ENCODE results near the gene CD59.

Gene CD59

DNA sequence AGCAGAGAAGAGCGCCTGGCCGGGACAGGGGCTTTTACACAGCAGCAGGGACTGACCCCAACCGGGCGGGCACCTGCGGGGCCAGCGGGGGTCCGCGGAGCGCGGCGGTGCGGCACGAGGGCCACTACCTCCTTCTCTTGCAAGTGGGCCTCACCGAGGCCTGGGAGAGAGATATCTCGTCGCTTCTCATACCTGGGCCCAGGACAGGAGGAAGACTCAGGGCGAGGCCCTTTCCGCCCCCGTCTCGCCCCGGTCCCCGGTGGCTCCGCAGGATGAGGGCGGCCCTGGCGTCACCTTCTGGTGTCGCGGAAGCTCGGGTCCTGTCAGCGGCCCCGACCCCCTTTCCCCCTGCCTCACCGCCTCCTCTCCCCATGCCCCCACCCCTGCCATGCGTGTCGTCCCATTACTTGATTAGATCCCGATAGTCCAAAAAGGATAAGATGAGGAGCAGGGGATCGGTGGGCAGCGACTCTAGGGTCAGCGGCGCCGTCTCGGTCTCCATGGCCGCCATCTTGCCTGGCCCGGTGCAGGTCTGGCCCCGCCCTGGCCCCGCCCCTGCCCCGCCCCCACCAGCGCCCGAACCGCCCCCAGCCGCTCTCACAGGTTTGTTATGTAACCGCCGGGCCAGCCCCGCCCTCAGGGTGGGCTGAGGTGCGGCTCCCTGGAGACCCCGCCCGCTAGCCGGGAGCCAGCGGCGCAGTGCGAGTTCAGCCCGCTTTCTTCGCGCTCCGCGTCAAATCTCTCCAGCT lies 37.9 kb upstream of the CD59 start, which contains the start of gene FBXO3:
TSS of gene FBXO3 (minus strand) at position 534 of the 749 bp plus-strand sequence. CDS start at position 511, 23 bp downstream.
- Histone ChIP-seq H2AFZ (peak within 1 kb of the TSS; percentile 97), H3K4me1 (peaks cover 4% of the 10 kb centered on the region)
- TF ChIP-seq CTCF (IDR thresholded peaks at IDR 0.05), result no peak

DNA sequence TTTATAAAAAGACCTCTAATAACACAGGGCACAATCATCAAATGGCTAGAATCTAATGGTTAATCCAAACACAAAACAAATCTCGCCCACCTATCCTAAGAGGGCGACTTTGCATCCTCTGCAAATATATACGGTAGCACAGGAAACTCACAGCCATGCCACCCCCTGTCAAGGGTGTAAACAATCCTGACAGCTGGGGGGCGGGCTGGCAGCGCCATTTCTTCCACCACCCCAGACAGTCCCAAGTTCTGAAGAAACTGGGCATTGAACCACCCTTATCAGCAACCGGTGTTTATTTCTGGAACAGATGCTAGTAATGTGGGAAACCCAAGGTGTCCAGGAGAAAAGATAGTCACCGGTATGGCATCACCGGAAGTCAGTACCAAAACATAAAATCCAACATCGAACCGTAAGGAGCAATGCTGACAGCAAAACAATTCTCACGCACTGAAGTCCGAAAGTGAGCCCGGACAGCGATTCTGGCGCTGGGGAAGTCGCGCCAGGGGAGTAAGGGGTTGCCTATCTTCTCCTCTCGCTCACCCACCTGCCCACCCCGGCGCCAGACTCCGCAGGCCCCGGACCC lies 37.3 kb upstream of the CD59 start:
- no peaks in the 10 kb centered on the region for H3K9me3 ChIP-seq (ENCODE audit: control insufficient read depth, low read length)
- no peak for TF ChIP-seq CTCF (IDR thresholded peaks at IDR 0.05)
- H3K4me2 ChIP-seq (ENCODE audit: low read length), result peak overlapping the region; percentile 76
- H3K9ac ChIP-seq, result peak overlapping the region; percentile 53
- no peaks in the 10 kb centered on the region for H3K36me3 ChIP-seq (ENCODE audit: control insufficient read depth, insufficient read depth, low read length)
- H3K4me1 ChIP-seq, result peaks cover 2% of the 10 kb centered on the region
- peak overlapping the region; percentile 72 for H3K27ac ChIP-seq
- no peaks in the 10 kb centered on the region for H3K27me3 ChIP-seq (ENCODE audit: control insufficient read depth, insufficient read depth, low read length)
- H3K4me3 ChIP-seq (ENCODE audit: low read depth, low read length), result peak overlapping the region; percentile 77
- H2AFZ ChIP-seq, result peak overlapping the region; percentile 87
- peaks cover 9% of the 10 kb centered on the region for H3K79me2 ChIP-seq

More for the DNA sequence above, 37.9 kb upstream of the CD59 start, which contains the start of gene FBXO3:
- H3K27ac ChIP-seq, result peak within 1 kb of the TSS; percentile 72
- H3K4me2 ChIP-seq (ENCODE audit: low read length), result peak within 1 kb of the TSS; percentile 91
- no peaks in the 10 kb centered on the region for H3K36me3 ChIP-seq (ENCODE audit: control insufficient read depth, insufficient read depth, low read length)
- peaks cover 9% of the 10 kb centered on the region for H3K79me2 ChIP-seq
- H3K9me3 ChIP-seq (ENCODE audit: control insufficient read depth, low read length), result no peaks in the 10 kb centered on the region
- no peaks in the 10 kb centered on the region for H3K27me3 ChIP-seq (ENCODE audit: control insufficient read depth, insufficient read depth, low read length)
- H3K9ac ChIP-seq, result peak within 1 kb of the TSS; percentile 53
- H3K4me3 ChIP-seq (ENCODE audit: low read depth, low read length), result peak within 1 kb of the TSS; percentile 77

- no peaks in the 10 kb centered on the region for H3K27me3 ChIP-seq (ENCODE audit: control insufficient read depth, insufficient read depth, low read length)
- no peak overlapping the region for H3K9ac ChIP-seq
- H3K4me3 ChIP-seq (ENCODE audit: low read depth, low read length), result no peak overlapping the region
- no peaks in the 10 kb centered on the region for H3K9me3 ChIP-seq (ENCODE audit: control insufficient read depth, low read length)
- no peak overlapping the region for H3K27ac ChIP-seq
- peaks cover 2% of the 10 kb centered on the region for H3K4me1 ChIP-seq
- H3K36me3 ChIP-seq (ENCODE audit: control insufficient read depth, insufficient read depth, low read length), result no peaks in the 10 kb centered on the region
- H2AFZ ChIP-seq, result no peak overlapping the region
- no peak for TF ChIP-seq CTCF (IDR thresholded peaks at IDR 0.05)
- H3K4me2 ChIP-seq (ENCODE audit: low read length), result peak overlapping the region; percentile 76
- peaks cover 9% of the 10 kb centered on the region for H3K79me2 ChIP-seq
Observed at GRCh38 chr11:33772870-33773269, 36.6 kb upstream of the CD59 start.

- no peak overlapping the region for H3K4me3 ChIP-seq (ENCODE audit: low read depth, low read length)
- H3K9me3 ChIP-seq (ENCODE audit: control insufficient read depth, low read length), result no peaks in the 10 kb centered on the region
- peaks cover 2% of the 10 kb centered on the region for H3K4me1 ChIP-seq
- peaks cover 9% of the 10 kb centered on the region for H3K79me2 ChIP-seq
- no peak overlapping the region for H3K27ac ChIP-seq
- H3K9ac ChIP-seq, result no peak overlapping the region
- no peak overlapping the region for H2AFZ ChIP-seq
- H3K36me3 ChIP-seq (ENCODE audit: control insufficient read depth, insufficient read depth, low read length), result no peaks in the 10 kb centered on the region
- TF ChIP-seq CTCF (IDR thresholded peaks at IDR 0.05), result no peak
- no peaks in the 10 kb centered on the region for H3K27me3 ChIP-seq (ENCODE audit: control insufficient read depth, insufficient read depth, low read length)
- no peak overlapping the region for H3K4me2 ChIP-seq (ENCODE audit: low read length)
Observed at GRCh38 chr11:33772300-33772699, 36.1 kb upstream of the CD59 start.

Measured in parathyroid adenoma (tissue), 2 donors.